Measurements from ENCODE around the gene INSR.

GRCh38 chr19:7120499-7120898 is 173.7 kb downstream of the INSR start:
- TF ChIP-seq CTCF (IDR thresholded peaks at IDR 0.05), result no peak
- no peak for TF ChIP-seq NPAS2 (CRISPR knock-in tag; IDR thresholded peaks at IDR 0.05; ENCODE audit: borderline replicate concordance)
- no peak for TF ChIP-seq POLR2AphosphoS2 (conservative IDR thresholded peaks at IDR 0.05; ENCODE audit: low read length)
- TF ChIP-seq POLR2A (IDR thresholded peaks at IDR 0.05; ENCODE audit: low read length), result no peak
- TF ChIP-seq EHMT2 (IDR thresholded peaks at IDR 0.05; ENCODE audit: low read depth), result no peak
- no peak for TF ChIP-seq MAX (IDR thresholded peaks at IDR 0.05)
- no peak for TF ChIP-seq CHD4 (IDR thresholded peaks at IDR 0.05; ENCODE audit: borderline replicate concordance)
- no peak for TF ChIP-seq BCL3 (IDR thresholded peaks at IDR 0.05)
- no peak for TF ChIP-seq EP300 (IDR thresholded peaks at IDR 0.05)
- TF ChIP-seq NR3C1 (IDR thresholded peaks at IDR 0.05), result no peak
- TF ChIP-seq REST (IDR thresholded peaks at IDR 0.05), result no peak

Data from A549 (cell line).